Lower leg skin (tissue), 4 donors: Measurements from ENCODE around the gene PRCD. TPM values are rescaled to one million over a fixed set of nuclear protein-coding genes. Genes with fewer than 3 reads are reported as not detected.

Experiments used
- DNase-seq, 2 donors: peaks; one replicate each; pipeline ENCODE4 v3.0.0-alpha.2; 2019; ENCODE audit warnings: low spot score in 2 of 2
- H3K4me3 ChIP-seq: fragments of 200-600 bp; sonication (generic); 2 replicates; pipeline ENCODE4 v1.5.1; 2017; ENCODE audit warnings: mild to moderate bottlenecking, low read depth; ENCODE audit not compliant: poor library complexity, severe bottlenecking
- POLR2A ChIP-seq, 2 donors: fragments of 450-650 bp; IDR thresholded peaks; one replicate each; pipeline ENCODE4 v1.6.1; 2016 to 2017; ENCODE audit warnings: antibody characterized with exemption in 2 of 2, mild to moderate bottlenecking in 1 of 2, moderate library complexity in 1 of 2
- WGBS, 2 donors: methylation state at CpG; one replicate each; pipeline ENCODE4 v1.1.5; 2018; 5-methylcytosine and 5-hydroxymethylcytosine counted together
- intact Hi-C: fragments of 100-400 bp; cut with DNase I; formaldehyde crosslinking; loops from one replicate; pipeline ENCODE4 v1.15.0; 2023; ENCODE audit warnings: low total_unique reads
- total RNA-seq, 4 donors: library from RNA; depleted of rRNA; stranded (reverse); fragments of >200 nt; gene quantifications; one replicate each; pipeline ENCODE4 v1.1.0, GENCODE V29; 2016
- TF ChIP-seq, protein P1 (sequence below), 3 donors: fragments of 450-650 bp; IDR thresholded peaks; one replicate each; pipeline ENCODE4 v1.5.1; 2016; ENCODE audit warnings: antibody characterized with exemption in 3 of 3, mild to moderate bottlenecking in 3 of 3, moderate library complexity in 2 of 3

The PRCD gene
- total RNA-seq, 4 donors from 2014 or later = 0.42 to 7.5 (median 4.0) TPM

DNA sequence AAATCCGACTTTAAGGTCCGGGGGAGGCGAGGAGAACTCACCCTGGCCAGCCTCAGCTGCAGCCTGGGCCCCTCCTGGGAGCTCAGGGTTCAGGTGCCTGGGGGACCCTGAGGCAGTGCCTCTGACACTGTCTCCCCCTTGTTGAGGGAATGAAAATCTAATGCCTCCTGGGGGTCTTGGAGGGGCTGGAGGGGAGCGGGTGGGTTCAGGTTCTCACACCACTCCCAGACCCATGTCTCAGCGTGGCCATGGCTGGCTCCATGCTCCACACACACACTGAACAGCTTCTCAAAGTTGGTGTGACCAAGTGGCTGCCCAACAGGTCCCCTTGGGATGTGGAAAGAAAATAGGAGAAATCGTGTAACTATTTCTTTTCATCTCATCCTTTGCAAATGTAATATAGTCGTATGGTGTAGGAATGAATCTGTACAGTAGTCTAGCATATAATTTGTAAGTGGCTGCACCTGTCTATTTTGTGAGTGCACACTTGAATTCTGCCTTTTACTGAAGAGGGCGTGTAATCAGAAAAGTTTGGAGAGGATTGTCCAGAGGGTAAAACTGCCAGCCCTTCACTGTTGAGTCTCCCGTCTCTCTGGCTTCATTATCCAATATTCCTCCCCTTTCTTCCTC lies 788 bp upstream of the PRCD start:
- no peak overlapping the region for H3K4me3 ChIP-seq
- intact Hi-C loops = no loop called here
- TF ChIP-seq, protein P1, sequence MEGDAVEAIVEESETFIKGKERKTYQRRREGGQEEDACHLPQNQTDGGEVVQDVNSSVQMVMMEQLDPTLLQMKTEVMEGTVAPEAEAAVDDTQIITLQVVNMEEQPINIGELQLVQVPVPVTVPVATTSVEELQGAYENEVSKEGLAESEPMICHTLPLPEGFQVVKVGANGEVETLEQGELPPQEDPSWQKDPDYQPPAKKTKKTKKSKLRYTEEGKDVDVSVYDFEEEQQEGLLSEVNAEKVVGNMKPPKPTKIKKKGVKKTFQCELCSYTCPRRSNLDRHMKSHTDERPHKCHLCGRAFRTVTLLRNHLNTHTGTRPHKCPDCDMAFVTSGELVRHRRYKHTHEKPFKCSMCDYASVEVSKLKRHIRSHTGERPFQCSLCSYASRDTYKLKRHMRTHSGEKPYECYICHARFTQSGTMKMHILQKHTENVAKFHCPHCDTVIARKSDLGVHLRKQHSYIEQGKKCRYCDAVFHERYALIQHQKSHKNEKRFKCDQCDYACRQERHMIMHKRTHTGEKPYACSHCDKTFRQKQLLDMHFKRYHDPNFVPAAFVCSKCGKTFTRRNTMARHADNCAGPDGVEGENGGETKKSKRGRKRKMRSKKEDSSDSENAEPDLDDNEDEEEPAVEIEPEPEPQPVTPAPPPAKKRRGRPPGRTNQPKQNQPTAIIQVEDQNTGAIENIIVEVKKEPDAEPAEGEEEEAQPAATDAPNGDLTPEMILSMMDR (IDR thresholded peaks at IDR 0.05) = no peak
- no peak for TF ChIP-seq POLR2A (IDR thresholded peaks at IDR 0.05)
- DNase-seq = peak in 1 of 2 donors; percentile 80
- 86% methylated on average over 8 to 9 of the region's 9 CpGs for WGBS, 2 donors

DNA sequence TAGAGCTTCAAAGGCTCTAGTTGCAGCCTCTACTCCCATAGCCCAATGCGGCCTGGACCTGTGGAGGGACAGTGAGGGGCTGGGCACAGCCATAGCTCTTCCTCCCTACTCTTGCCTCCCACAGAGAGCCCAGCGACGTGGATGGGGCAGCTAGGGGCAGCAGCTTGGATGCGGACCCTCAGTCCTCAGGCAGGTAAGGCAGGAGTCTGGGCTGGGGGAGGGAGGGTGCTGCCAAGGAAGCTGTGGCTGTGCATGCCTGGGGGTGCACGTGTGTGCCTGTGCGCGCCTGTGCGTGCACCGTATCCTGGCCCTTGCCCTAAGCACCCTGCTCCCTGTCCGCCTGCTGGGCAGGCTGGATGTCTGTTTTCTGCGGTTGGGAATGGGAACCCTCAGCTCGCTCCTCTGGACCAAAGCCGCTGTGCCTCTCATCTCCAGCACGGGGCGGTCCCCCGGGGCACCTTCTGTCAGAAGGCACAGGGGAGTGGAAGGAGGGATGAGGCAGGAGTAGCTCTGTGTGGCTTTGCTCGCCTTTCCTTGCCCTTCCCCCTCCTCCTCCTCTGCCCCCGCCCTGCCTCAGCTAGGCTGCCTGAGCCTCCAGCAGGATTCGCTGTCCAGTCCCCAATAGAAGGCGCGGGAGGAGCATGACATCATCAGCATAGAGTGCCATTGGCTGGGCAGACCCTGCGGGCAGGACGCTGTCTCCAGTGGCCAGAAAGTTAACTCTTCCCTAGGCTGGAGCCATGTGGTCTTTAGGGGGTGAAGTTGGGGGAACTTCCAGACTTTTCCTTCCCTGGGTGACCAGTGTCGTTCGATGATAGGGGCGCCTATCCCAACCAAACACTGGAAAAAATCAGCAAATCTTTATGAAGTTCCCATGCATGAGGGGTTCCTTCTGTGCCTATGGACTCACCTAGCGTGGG lies 797 bp downstream of the PRCD start:
- intact Hi-C loops = no loop called here
- 7 to 18% methylated on average over 25 to 26 of the region's 27 CpGs for WGBS, 2 donors
- DNase-seq = peak; percentile 93 to 98
- TF ChIP-seq, protein P1 (IDR thresholded peaks at IDR 0.05) = no peak
- no peak for TF ChIP-seq POLR2A (IDR thresholded peaks at IDR 0.05)
- no peak overlapping the region for H3K4me3 ChIP-seq

DNA sequence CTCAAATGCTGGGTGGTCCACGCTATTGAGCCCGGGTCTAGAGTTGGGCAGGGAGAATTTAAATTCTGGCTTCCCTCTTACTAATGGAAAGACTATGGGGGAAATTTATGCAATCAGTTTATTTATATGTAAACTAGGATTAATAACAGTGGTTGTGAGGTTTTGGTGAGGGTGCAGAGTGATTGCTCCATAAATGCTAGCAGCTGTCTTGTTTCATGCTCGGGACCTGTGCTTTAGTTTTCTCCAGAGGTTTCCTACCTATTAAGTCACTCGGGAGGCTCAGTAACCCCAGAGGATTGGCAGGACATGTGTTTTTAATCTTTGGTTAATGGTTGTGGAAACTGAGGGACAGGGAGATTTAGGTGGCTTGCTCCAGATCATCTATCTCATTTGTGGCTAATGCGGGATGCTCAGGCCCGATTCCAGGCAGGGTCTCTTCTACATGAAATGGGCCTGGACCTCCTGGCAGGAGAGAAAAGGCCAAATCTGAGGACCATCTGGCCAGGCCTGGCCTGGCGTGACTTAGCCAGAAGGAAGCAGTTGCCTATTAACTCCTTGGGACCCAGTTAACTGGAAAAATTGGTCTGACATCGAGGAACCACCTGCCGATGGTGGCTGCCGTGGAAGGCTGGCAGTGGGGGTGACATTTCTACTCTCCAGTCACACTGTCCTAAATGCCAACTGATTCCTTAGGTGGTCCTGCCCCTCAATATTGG lies 2.1 kb downstream of the PRCD start:
- TF ChIP-seq, protein P1 (IDR thresholded peaks at IDR 0.05) = no peak
- TF ChIP-seq POLR2A (IDR thresholded peaks at IDR 0.05) = no peak
- WGBS, 2 donors = 80 to 83% methylated on average over 10 of the region's 10 CpGs
- no peak overlapping the region for H3K4me3 ChIP-seq
- intact Hi-C loops = no loop called here
- no peak for DNase-seq

DNA sequence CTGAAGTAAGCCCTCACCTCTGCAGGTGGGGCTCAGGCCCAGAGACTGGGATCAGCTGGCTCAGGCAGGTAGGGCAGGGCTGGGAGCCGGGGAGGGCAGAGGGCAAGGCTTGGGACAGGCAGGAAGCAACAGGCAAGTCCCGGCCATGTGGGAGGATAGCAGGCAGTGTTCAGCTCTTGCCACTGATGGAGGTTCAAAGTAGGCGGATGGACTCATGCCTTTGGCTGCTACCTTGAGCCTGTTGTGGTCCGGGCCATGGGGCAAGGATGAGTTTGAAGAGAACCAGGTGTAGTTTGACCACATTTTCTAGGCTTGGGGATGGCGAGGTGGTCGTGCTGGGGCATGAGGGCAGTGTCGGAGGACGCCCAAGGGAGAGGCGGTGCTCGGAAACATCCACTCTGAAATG lies 2.7 kb downstream of the PRCD start:
- 66 to 79% methylated on average over 10 of the region's 10 CpGs for WGBS, 2 donors
- no peak overlapping the region for H3K4me3 ChIP-seq
- intact Hi-C loops = no loop called here
- TF ChIP-seq, protein P1 (IDR thresholded peaks at IDR 0.05) = no peak
- TF ChIP-seq POLR2A (IDR thresholded peaks at IDR 0.05) = no peak
- DNase-seq = peak in 1 of 2 donors; percentile 83

- intact Hi-C loops = no loop called here
- H3K4me3 ChIP-seq = no peak overlapping the region
- 60 to 64% methylated on average over 6 to 8 of the region's 8 CpGs for WGBS, 2 donors
- no peak for DNase-seq
- TF ChIP-seq, protein P1 (IDR thresholded peaks at IDR 0.05) = no peak
- no peak for TF ChIP-seq POLR2A (IDR thresholded peaks at IDR 0.05)
These were observed 3.1 kb downstream of the PRCD start for GRCh38 chr17:76542984-76543383.
